H1 (cell line): Measurements from ENCODE around the gene ZNF568.

Experiments
- CBX5 ChIP-seq: fragments of 300-800, 300-1000 bp; sonication (generic); IDR thresholded peaks from 2 replicates; pipeline ENCODE4 v1.7.1; 2016; ENCODE audit warnings: antibody characterized with exemption, low read length, low read depth
- CEBPB ChIP-seq: IDR thresholded peaks from 2 replicates; pipeline ENCODE4 v1.6.1; 2012; ENCODE audit warnings: low read depth, low read length
- CHD2 ChIP-seq: IDR thresholded peaks from 2 replicates; pipeline ENCODE4 v1.6.1; 2012; ENCODE audit warnings: low read length, improper control_type of control experiment
- CTCF ChIP-seq, 3 experiments: IDR thresholded peaks; 1 replicate in 2 of 3; 2 replicates in 1 of 3; pipeline versions ENCODE4 v1.5.1 to v1.6.1; 2011; ENCODE audit warnings: low read length in 3 of 3, mild to moderate bottlenecking in 3 of 3, inconsistent platforms in 2 of 3, low read depth in 1 of 3, moderate library complexity in 1 of 3; ENCODE audit not compliant: insufficient read depth in 1 of 3; ENCODE audit errors: control extremely low read depth in 1 of 3
- EZH2 ChIP-seq: fragments of 200-600 bp; sonication (generic); IDR thresholded peaks from 2 replicates; pipeline ENCODE4 v1.7.1; 2012; ENCODE audit warnings: low read depth, mild to moderate bottlenecking, moderate library complexity, low read length, inconsistent platforms; ENCODE audit not compliant: severe bottlenecking
- POLR2A ChIP-seq, 2 experiments: IDR thresholded peaks; 1 replicate in 1 of 2; 2 replicates in 1 of 2; pipeline ENCODE4 v1.6.1; 2011; ENCODE audit warnings: low read depth in 2 of 2, low read length in 2 of 2, mild to moderate bottlenecking in 2 of 2; ENCODE audit errors: control extremely low read depth in 1 of 2
- POLR2AphosphoS5 ChIP-seq: IDR thresholded peaks from 2 replicates; pipeline ENCODE4 v1.6.1; 2011; ENCODE audit warnings: low read depth, low read length
- RBBP5 ChIP-seq: IDR thresholded peaks from 2 replicates; pipeline ENCODE4 v1.7.1; 2012; ENCODE audit warnings: low read depth, mild to moderate bottlenecking, inconsistent platforms, low read length, moderate library complexity, borderline replicate concordance
- SP1 ChIP-seq: IDR thresholded peaks from 2 replicates; pipeline ENCODE4 v1.6.1; 2011; ENCODE audit warnings: low read depth, low read length
- SRF ChIP-seq: IDR thresholded peaks from 2 replicates; pipeline ENCODE4 v1.6.1; 2011; ENCODE audit warnings: mild to moderate bottlenecking, low read depth, low read length, moderate library complexity
- TF ChIP-seq, protein P1 (sequence below): IDR thresholded peaks from 2 replicates; pipeline ENCODE4 v1.6.1; 2012; ENCODE audit warnings: inconsistent platforms

DNA sequence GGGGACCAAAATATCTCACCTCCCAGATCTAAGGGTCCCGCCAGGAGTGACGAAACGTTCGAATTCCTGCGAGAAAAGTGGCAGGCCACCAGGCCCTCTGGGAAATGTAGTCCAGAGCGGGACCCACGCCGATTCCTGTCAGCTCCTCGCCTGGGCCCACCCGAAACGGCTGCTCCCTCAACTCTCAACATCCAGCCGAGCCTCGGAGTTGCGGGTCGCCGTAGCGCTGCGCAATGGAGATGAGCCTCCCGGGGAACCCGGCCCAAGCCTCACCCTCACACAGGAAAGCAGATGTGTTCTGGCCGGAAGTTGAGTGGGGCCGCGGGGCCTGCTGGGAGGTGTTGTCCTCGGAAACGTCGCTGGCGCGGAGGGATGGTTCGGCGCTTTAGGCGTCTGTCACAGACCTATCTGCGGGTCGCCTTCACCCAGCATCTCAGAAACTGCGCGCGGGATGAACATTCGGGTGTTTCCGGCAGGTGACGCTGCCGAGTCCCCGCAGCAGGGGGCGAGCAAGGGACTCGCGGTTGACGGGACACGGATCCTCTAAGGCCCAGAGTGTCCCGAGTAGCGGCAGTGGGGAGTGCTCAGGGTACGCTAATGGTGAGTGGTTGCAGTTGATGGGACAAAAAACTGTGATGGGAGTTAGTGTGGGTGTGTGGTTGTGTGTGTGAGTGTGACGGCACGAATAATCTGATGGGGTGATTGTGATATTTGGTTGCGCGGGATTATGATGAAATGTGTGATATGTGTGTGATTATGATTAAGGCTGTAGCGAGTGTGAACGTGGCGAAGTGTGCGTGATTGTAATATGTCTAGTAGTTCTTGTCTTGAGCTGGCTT is at the start of gene ZNF568, which contains the start of gene ZNF829:
- TF ChIP-seq, protein P1, sequence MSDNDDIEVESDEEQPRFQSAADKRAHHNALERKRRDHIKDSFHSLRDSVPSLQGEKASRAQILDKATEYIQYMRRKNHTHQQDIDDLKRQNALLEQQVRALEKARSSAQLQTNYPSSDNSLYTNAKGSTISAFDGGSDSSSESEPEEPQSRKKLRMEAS, result no peak
- TF ChIP-seq CTCF (IDR thresholded peaks at IDR 0.05; ENCODE audit: control extremely low read depth in 1 of 3, insufficient read depth in 1 of 3, low read depth in 1 of 3, low read length in 3 of 3) (peak; percentile 45 to 72 (median 69); a peak in 3 of 4 replicates), SRF (no peak), POLR2AphosphoS5 (0 out of 2 replicates have a peak, but pooled peaks have one; percentile 17), CHD2 (peak; percentile 95), CEBPB (no peak), RBBP5 (peak; percentile 91), EZH2 (no peak), CBX5 (no peak), SP1 (no peak), POLR2A (IDR thresholded peaks at IDR 0.05; ENCODE audit: control extremely low read depth in 1 of 2, low read depth in 2 of 2, low read length in 2 of 2) (peak in 1 of 2 experiments; percentile 26; a peak in 1 of 3 replicates)
